H1 (cell line): ENCODE measurements around the gene ZNF232. TPM values are rescaled to one million over a fixed set of nuclear protein-coding genes. Genes with fewer than 3 reads are reported as not detected.

Source experiments
- CTCF ChIA-PET: fragments of 300-600 bp; sonication (Branson Sonifier 250); formaldehyde crosslinking; loops from one replicate; lab custom pipeline; 2021; ENCODE audit not compliant: partially characterized antibody; lab: Charles Lee
- POLR2A ChIA-PET: fragments of 300-600 bp; sonication (Branson Sonifier 250); formaldehyde crosslinking; loops from one replicate; lab custom pipeline; 2021; ENCODE audit warnings: inconsistent platforms; ENCODE audit not compliant: partially characterized antibody; lab: Charles Lee
- DNase-seq, 2 experiments: peaks; one replicate each; pipeline versions ENCODE4 v3.0.0 to v3.0.0-alpha.2; 2010 to 2022; ENCODE audit warnings: low spot score in 2 of 2, low read depth in 1 of 2, mixed read lengths in 1 of 2
- FAIRE-seq: peaks from 2 replicates; lab custom pipeline; 2011; peaks lifted over from hg19 to GRCh38; lab: Jason Lieb, UNC
- H2AFZ ChIP-seq: 2 replicates; pipeline ENCODE4 v1.8.1; 2012; ENCODE audit warnings: low read length, inconsistent platforms
- H2AK5ac ChIP-seq: 2 replicates; pipeline ENCODE4 v1.6.1; 2013; ENCODE audit warnings: low read depth, low read length
- H2BK120ac ChIP-seq: replicated peaks from 2 replicates; pipeline ENCODE3; 2013; ENCODE audit warnings: low read depth, low read length, inconsistent platforms
- H2BK12ac ChIP-seq: 2 replicates; pipeline ENCODE4 v1.6.1; 2013; ENCODE audit warnings: low read depth, low read length
- H2BK15ac ChIP-seq: 2 replicates; pipeline ENCODE4 v1.6.1; 2013; ENCODE audit warnings: low read length
- H2BK20ac ChIP-seq: 2 replicates; pipeline ENCODE4 v1.6.1; 2013; ENCODE audit warnings: low read length
- H2BK5ac ChIP-seq: 2 replicates; pipeline ENCODE4 v1.6.1; 2013; ENCODE audit warnings: low read depth, low read length
- H3K14ac ChIP-seq: 2 replicates; pipeline ENCODE4 v1.6.1; 2013; ENCODE audit warnings: inconsistent platforms; ENCODE audit not compliant: insufficient read length
- H3K18ac ChIP-seq: 2 replicates; pipeline ENCODE4 v1.6.1; 2013; ENCODE audit warnings: low read length; ENCODE audit errors: extremely low read depth
- H3K23ac ChIP-seq: 2 replicates; pipeline ENCODE4 v1.6.1; 2013; ENCODE audit warnings: inconsistent platforms; ENCODE audit not compliant: insufficient read length
- H3K23me2 ChIP-seq: 2 replicates; pipeline ENCODE4 v1.6.1; 2013; ENCODE audit warnings: low read depth, low read length
- H3K27ac ChIP-seq: 2 replicates; pipeline ENCODE4 v1.6.1; 2011; ENCODE audit warnings: low read depth, low read length, inconsistent platforms
- H3K27me3 ChIP-seq, 4 experiments: replicated peaks in 1 of 4; 1 replicate in 1 of 4; 2 replicates in 3 of 4; pipeline versions ENCODE4 v1.6.1 to v1.8.1; 2011 to 2013; ENCODE audit warnings: low read length in 3 of 4, mild to moderate bottlenecking in 3 of 4, inconsistent platforms in 2 of 4, mixed read lengths in 2 of 4, moderate library complexity in 1 of 4; ENCODE audit not compliant: control insufficient read depth in 3 of 4, insufficient read depth in 3 of 4; ENCODE audit errors: extremely low read depth in 1 of 4
- H3K36me3 ChIP-seq, 4 experiments: 2 replicates each; pipeline versions ENCODE4 v1.6.1 to v1.8.1; 2011 to 2013; ENCODE audit warnings: mild to moderate bottlenecking in 4 of 4, low read length in 3 of 4, moderate library complexity in 2 of 4, control low read depth in 1 of 4, inconsistent platforms in 1 of 4; ENCODE audit not compliant: insufficient read depth in 4 of 4, control insufficient read depth in 2 of 4
- H3K4ac ChIP-seq: replicated peaks from 2 replicates; pipeline ENCODE3; 2013; ENCODE audit warnings: low read length, low read depth, mixed read lengths, inconsistent platforms; ENCODE audit not compliant: insufficient read length
- H3K4me1 ChIP-seq, 4 experiments: replicated peaks in 1 of 4; 1 replicate in 1 of 4; 2 replicates in 3 of 4; pipeline versions ENCODE4 v1.6.1 to v1.8.1; 2011 to 2013; ENCODE audit warnings: low read length in 3 of 4, inconsistent platforms in 2 of 4, mixed read lengths in 1 of 4; ENCODE audit not compliant: insufficient read depth in 4 of 4, control insufficient read depth in 3 of 4
- H3K4me2 ChIP-seq, 2 experiments: 2 replicates each; pipeline versions ENCODE4 v1.6.1 to v1.8.1; 2011 to 2013; ENCODE audit warnings: low read depth in 2 of 2, low read length in 2 of 2, control low read depth in 1 of 2, inconsistent platforms in 1 of 2, mild to moderate bottlenecking in 1 of 2; ENCODE audit not compliant: insufficient read depth in 1 of 2
- H3K4me3 ChIP-seq, 4 experiments: fragments of 200-600, 300-600 bp in 1 of 4; sonication (generic), shearing (Covaris generic), sonication (Bioruptor Twin) in 1 of 4; 2 replicates each; pipeline versions ENCODE4 v1.5.1 to v1.8.1; 2011 to 2016; ENCODE audit warnings: low read length in 4 of 4, low read depth in 3 of 4, control low read depth in 2 of 4, inconsistent platforms in 2 of 4, mild to moderate bottlenecking in 2 of 4, mixed read lengths in 1 of 4, moderate library complexity in 1 of 4; ENCODE audit not compliant: insufficient read depth in 2 of 4; ENCODE audit errors: extremely low read depth in 1 of 4
- H3K56ac ChIP-seq: replicated peaks from 2 replicates; pipeline ENCODE3; 2013; ENCODE audit warnings: low read depth, mild to moderate bottlenecking, mixed read lengths, low read length, inconsistent platforms; ENCODE audit not compliant: insufficient read length
- H3K79me1 ChIP-seq: 2 replicates; pipeline ENCODE4 v1.6.1; 2013; ENCODE audit warnings: low read depth, low read length, control low read depth
- H3K79me2 ChIP-seq, 2 experiments: 2 replicates each; pipeline versions ENCODE4 v1.6.1 to v1.8.1; 2012 to 2013; ENCODE audit warnings: low read length in 2 of 2, mild to moderate bottlenecking in 2 of 2, inconsistent platforms in 1 of 2; ENCODE audit not compliant: insufficient read depth in 2 of 2, control insufficient read depth in 1 of 2
- H3K9ac ChIP-seq, 4 experiments: replicated peaks in 1 of 4; 1 replicate in 1 of 4; 2 replicates in 3 of 4; pipeline versions ENCODE4 v1.6.1 to v1.8.1; 2011 to 2013; ENCODE audit warnings: low read depth in 3 of 4, low read length in 3 of 4, control low read depth in 2 of 4, mild to moderate bottlenecking in 2 of 4, moderate library complexity in 2 of 4, inconsistent platforms in 1 of 4; ENCODE audit errors: extremely low read depth in 1 of 4
- H3K9me3 ChIP-seq, 2 experiments: 2 replicates each; pipeline versions ENCODE4 v1.6.1 to v1.8.1; 2012 to 2013; ENCODE audit warnings: mild to moderate bottlenecking in 2 of 2, moderate library complexity in 2 of 2, control low read depth in 1 of 2, inconsistent platforms in 1 of 2, low read depth in 1 of 2, low read length in 1 of 2, mixed read lengths in 1 of 2; ENCODE audit not compliant: insufficient read depth in 2 of 2
- H4K20me1 ChIP-seq, 2 experiments: replicated peaks in 1 of 2; 2 replicates each; pipeline versions ENCODE3 to v1.8.1; 2011 to 2013; ENCODE audit warnings: inconsistent platforms in 2 of 2, low read length in 2 of 2, mild to moderate bottlenecking in 1 of 2; ENCODE audit not compliant: insufficient read depth in 2 of 2, control insufficient read depth in 1 of 2
- H4K5ac ChIP-seq: 2 replicates; pipeline ENCODE4 v1.6.1; 2013; ENCODE audit warnings: low read length, low read depth, mixed read lengths, inconsistent platforms; ENCODE audit not compliant: insufficient read length
- H4K8ac ChIP-seq: 2 replicates; pipeline ENCODE4 v1.8.0; 2013; ENCODE audit warnings: mild to moderate bottlenecking, moderate library complexity, low read length, inconsistent platforms; ENCODE audit not compliant: insufficient read depth; ENCODE audit errors: extremely low read depth
- H4K91ac ChIP-seq: replicated peaks from 2 replicates; pipeline ENCODE3; 2013; ENCODE audit warnings: low read length, mixed read lengths, inconsistent platforms; ENCODE audit not compliant: insufficient read length
- BRCA1 ChIP-seq: IDR thresholded peaks from 2 replicates; pipeline ENCODE4 v1.6.1; 2012; ENCODE audit warnings: low read depth, low read length, improper control_type of control experiment
- CHD1 ChIP-seq: IDR thresholded peaks from 2 replicates; pipeline ENCODE4 v1.6.1; 2012; ENCODE audit warnings: low read depth, low read length, improper control_type of control experiment
- FOSL1 ChIP-seq: IDR thresholded peaks from 2 replicates; pipeline ENCODE4 v1.6.1; 2011; ENCODE audit warnings: mild to moderate bottlenecking, low read depth, low read length, moderate library complexity; ENCODE audit not compliant: insufficient read depth
- HDAC2 ChIP-seq, 2 experiments: fragments of 300-600 bp in 1 of 2; sonication (generic) in 1 of 2; IDR thresholded peaks; 2 replicates each; pipeline ENCODE4 v1.6.1; 2011 to 2012; ENCODE audit warnings: low read depth in 2 of 2, low read length in 2 of 2, mild to moderate bottlenecking in 2 of 2, moderate library complexity in 2 of 2, borderline replicate concordance in 1 of 2, inconsistent platforms in 1 of 2
- KDM5A ChIP-seq: fragments of 200-600 bp; IDR thresholded peaks from 2 replicates; pipeline ENCODE4 v1.7.1; 2012; ENCODE audit warnings: mild to moderate bottlenecking, low read length, inconsistent platforms, mixed read lengths
- NRF1 ChIP-seq: IDR thresholded peaks from 2 replicates; pipeline ENCODE4 v1.6.1; 2011; ENCODE audit warnings: mild to moderate bottlenecking, low read depth, low read length, improper control_type of control experiment
- POLR2A ChIP-seq, 2 experiments: IDR thresholded peaks; 1 replicate in 1 of 2; 2 replicates in 1 of 2; pipeline ENCODE4 v1.6.1; 2011; ENCODE audit warnings: low read depth in 2 of 2, low read length in 2 of 2, mild to moderate bottlenecking in 2 of 2; ENCODE audit errors: control extremely low read depth in 1 of 2
- RXRA ChIP-seq: IDR thresholded peaks from 2 replicates; pipeline ENCODE4 v1.6.1; 2011; ENCODE audit warnings: low read depth, mild to moderate bottlenecking, low read length, moderate library complexity; ENCODE audit not compliant: insufficient read depth
- SRF ChIP-seq: IDR thresholded peaks from 2 replicates; pipeline ENCODE4 v1.6.1; 2011; ENCODE audit warnings: mild to moderate bottlenecking, low read depth, low read length, moderate library complexity
- WGBS, 2 experiments: shearing (Covaris generic) in 1 of 2; methylation state at CpG; one replicate each; pipeline versions ENCODE4 v1.1.6 to v1.1.7; 2013 to 2015; ENCODE audit warnings: low lambda C conversion rate in 2 of 2, mixed read lengths in 2 of 2, inconsistent platforms in 1 of 2, low coverage in 1 of 2, missing lambda C conversion rate in 1 of 2; ENCODE audit not compliant: insufficient replicate concordance in 2 of 2, insufficient coverage in 1 of 2, insufficient read length in 1 of 2; ENCODE audit errors: extremely low coverage in 1 of 2, missing lambda C conversion rate in 1 of 2; 5-methylcytosine and 5-hydroxymethylcytosine counted together
- polyA plus RNA-seq, 7 experiments: library from polyadenylated mRNA; depleted of rRNA in 3 of 7; stranded (reverse) in 5 of 7; unstranded in 2 of 7; fragments of >200 nt in 5 of 7; fragments of 200-250 nt in 2 of 7; gene quantifications; 1 replicate in 5 of 7; 2 replicates in 1 of 7; 4 replicates in 1 of 7; pipeline versions ENCODE4 v1.2.1 to v1.2.3, GENCODE V29; 2011 to 2013; ENCODE audit warnings: missing spikeins in 2 of 7, mixed read lengths in 2 of 7
- total RNA-seq: library from RNA; stranded (reverse); fragmentation: NEBNext Ultra II Directional; extraction: Animal tissue kit (Norgen Biotek cat#: 25700); gene quantifications from 2 replicates; pipeline ENCODE4 v1.2.1, GENCODE V29; 2021
- TF ChIP-seq, protein P1 (sequence below): IDR thresholded peaks from 2 replicates; pipeline ENCODE4 v1.6.1; 2012; ENCODE audit warnings: low read length, inconsistent platforms

The ZNF232 gene
- total and polyA plus RNA-seq, 2 of the 8 experiments (the other 6 are each of a cell fraction or from before 2014, with no cell fraction given): 11.1 to 41.0 TPM

GRCh38 chr17:5097101-5097834, 14.4 kb downstream of the ZNF232 start:
- peak overlapping the region; percentile 20 to 41 (median 38); a peak in 6 of 7 replicates for H3K9ac ChIP-seq
- no peak for TF ChIP-seq RXRA
- no peak for TF ChIP-seq FOSL1
- TF ChIP-seq NRF1: no peak
- no peak for TF ChIP-seq KDM5A
- 0 out of 4 replicates have a peak, but pooled peaks of 1 of the 2 experiments have one; percentile 54 for TF ChIP-seq HDAC2 (IDR thresholded peaks at IDR 0.05; ENCODE audit: borderline replicate concordance in 1 of 2, low read depth in 2 of 2, low read length in 2 of 2)
- no peak for TF ChIP-seq BRCA1
- no peak; a peak in 1 of 3 replicates for TF ChIP-seq POLR2A (IDR thresholded peaks at IDR 0.05; ENCODE audit: control extremely low read depth in 1 of 2, low read depth in 2 of 2, low read length in 2 of 2)
- no peak for TF ChIP-seq SRF
- TF ChIP-seq, protein P1, sequence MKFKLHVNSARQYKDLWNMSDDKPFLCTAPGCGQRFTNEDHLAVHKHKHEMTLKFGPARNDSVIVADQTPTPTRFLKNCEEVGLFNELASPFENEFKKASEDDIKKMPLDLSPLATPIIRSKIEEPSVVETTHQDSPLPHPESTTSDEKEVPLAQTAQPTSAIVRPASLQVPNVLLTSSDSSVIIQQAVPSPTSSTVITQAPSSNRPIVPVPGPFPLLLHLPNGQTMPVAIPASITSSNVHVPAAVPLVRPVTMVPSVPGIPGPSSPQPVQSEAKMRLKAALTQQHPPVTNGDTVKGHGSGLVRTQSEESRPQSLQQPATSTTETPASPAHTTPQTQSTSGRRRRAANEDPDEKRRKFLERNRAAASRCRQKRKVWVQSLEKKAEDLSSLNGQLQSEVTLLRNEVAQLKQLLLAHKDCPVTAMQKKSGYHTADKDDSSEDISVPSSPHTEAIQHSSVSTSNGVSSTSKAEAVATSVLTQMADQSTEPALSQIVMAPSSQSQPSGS: no peak
- no peak for TF ChIP-seq CHD1

More at GRCh38 chr17:5097101-5097834, 14.4 kb downstream of the ZNF232 start:
- ChIA-PET CTCF (no interaction called here), POLR2A (interaction anchor here (0.9 to 2.9 kb wide), 6 partner anchors 8 to 29 kb away, joined by 3 to 20 read pairs (median 6); partner anchors contain the start of genes ZFP3 and ZNF232)
- Histone ChIP-seq H3K4me3 (peak overlapping the region; percentile 59 to 79 (median 64)), H2BK5ac (0 out of 2 replicates have a peak overlapping the region, but pooled peaks have one; percentile 75), H3K4me1 (no peaks in the 10 kb centered on the region), H3K23ac (no peak overlapping the region), H4K91ac (peak overlapping the region; percentile 69), H2BK12ac (0 out of 2 replicates have a peak overlapping the region, but pooled peaks have one; percentile 27), H2AK5ac (no peak overlapping the region), H3K4ac (peak overlapping the region; percentile 19), H3K23me2 (peaks cover 6% of the 10 kb centered on the region; the same call in 1 of the 2 replicates), H4K5ac (peak overlapping the region; percentile 24), H3K36me3 (peaks cover 0 to under 1% (median 0%) of the 10 kb centered on the region in 4 experiments; a peak in 2 of 8 replicates), H4K8ac (peak overlapping the region; percentile 81), H3K9me3 (peaks cover 29 to 36% of the 10 kb centered on the region in 2 experiments), H2AFZ (peak overlapping the region; percentile 100), H3K27me3 (peaks cover 0 to 15% (median 9%) of the 10 kb centered on the region in 4 experiments; a peak in 6 of 7 replicates), H3K79me2 (no peaks in the 10 kb centered on the region), H3K18ac (peak overlapping the region; percentile 83), H2BK120ac (no peak overlapping the region), H3K4me2 (peak overlapping the region; percentile 89 to 93), H3K79me1 (no peaks in the 10 kb centered on the region), H3K14ac (no peak overlapping the region), H2BK15ac (no peak overlapping the region), H3K56ac (no peak overlapping the region), H4K20me1 (no peaks in the 10 kb centered on the region), H3K27ac (no peak overlapping the region), H2BK20ac (no peak overlapping the region)
- DNase-seq (peak; percentile 69 to 91), FAIRE-seq (no peak)
- 13% methylated on average over 57 of the region's 63 CpGs; no CpG with 5 or more reads in 1 of the 2 experiments for WGBS, 2 experiments
